Mesendoderm (in vitro differentiated cells): ENCODE data around the gene MBNL1.

Experiments
- DNase-seq: peaks from one replicate; pipeline ENCODE4 v3.0.0; 2013
- H2AK5ac ChIP-seq: 2 replicates; pipeline ENCODE4 v1.6.1; 2013; ENCODE audit warnings: low read length, inconsistent platforms
- H2BK120ac ChIP-seq: 2 replicates; pipeline ENCODE4 v1.6.1; 2013; ENCODE audit warnings: low read depth, mild to moderate bottlenecking, low read length, moderate library complexity, mixed read lengths
- H2BK15ac ChIP-seq: replicated peaks from 2 replicates; pipeline ENCODE4 v1.6.1; 2013; ENCODE audit warnings: low read depth, mild to moderate bottlenecking, moderate library complexity
- H2BK5ac ChIP-seq: 2 replicates; pipeline ENCODE4 v1.6.1; 2013; ENCODE audit warnings: low read length, inconsistent platforms
- H3K18ac ChIP-seq: 2 replicates; pipeline ENCODE4 v1.6.1; 2013; ENCODE audit warnings: mild to moderate bottlenecking, low read length, mixed read lengths
- H3K23ac ChIP-seq: one replicate; pipeline ENCODE4 v1.6.1; 2013; ENCODE audit warnings: low read length
- H3K27ac ChIP-seq: 2 replicates; pipeline ENCODE4 v1.5.1; 2013; ENCODE audit warnings: low read depth, mild to moderate bottlenecking, inconsistent platforms, low read length, moderate library complexity
- H3K27me3 ChIP-seq: 2 replicates; pipeline ENCODE4 v1.6.1; 2013; ENCODE audit warnings: low read length, control low read depth, mild to moderate bottlenecking, inconsistent platforms; ENCODE audit not compliant: insufficient read depth, poor library complexity
- H3K36me3 ChIP-seq: 2 replicates; pipeline ENCODE4 v1.6.1; 2013; ENCODE audit warnings: low read length, inconsistent platforms; ENCODE audit not compliant: control insufficient read depth, insufficient read depth
- H3K4ac ChIP-seq: one replicate; pipeline ENCODE4 v1.6.1; 2013; ENCODE audit warnings: low read depth, mild to moderate bottlenecking, low read length, moderate library complexity
- H3K4me1 ChIP-seq: 2 replicates; pipeline ENCODE4 v1.6.1; 2013; ENCODE audit warnings: low read depth, low read length, inconsistent platforms; ENCODE audit not compliant: control insufficient read depth
- H3K4me2 ChIP-seq: 2 replicates; pipeline ENCODE4 v1.6.1; 2013; ENCODE audit warnings: low read length
- H3K4me3 ChIP-seq: 2 replicates; pipeline ENCODE4 v1.5.1; 2013; ENCODE audit warnings: mild to moderate bottlenecking, low read length
- H3K56ac ChIP-seq: one replicate; pipeline ENCODE4 v1.6.1; 2013; ENCODE audit warnings: low read length
- H3K79me1 ChIP-seq: 2 replicates; pipeline ENCODE4 v1.6.1; 2013; ENCODE audit warnings: low read length, inconsistent platforms
- H3K79me2 ChIP-seq: 2 replicates; pipeline ENCODE4 v1.6.1; 2013; ENCODE audit warnings: mild to moderate bottlenecking, low read length; ENCODE audit not compliant: control insufficient read depth, insufficient read depth
- H3K9ac ChIP-seq: 2 replicates; pipeline ENCODE4 v1.6.1; 2013; ENCODE audit warnings: low read length, inconsistent platforms
- H4K5ac ChIP-seq: one replicate; pipeline ENCODE4 v1.6.1; 2013; ENCODE audit warnings: low read length
- H4K8ac ChIP-seq: one replicate; pipeline ENCODE4 v1.6.1; 2013; ENCODE audit warnings: low read depth, mild to moderate bottlenecking, control low read depth, low read length, moderate library complexity
- whole genome bisulfite sequencing: extraction: QIAGEN DNeasy Blood & Tissue Kit; methylation state at CpG from one replicate; pipeline ENCODE4 v1.1.7; 2013; ENCODE audit warnings: low lambda C conversion rate, missing lambda C conversion rate; ENCODE audit not compliant: insufficient coverage; ENCODE audit errors: extremely low coverage; 5-methylcytosine and 5-hydroxymethylcytosine counted together

MBNL1 gene

DNA sequence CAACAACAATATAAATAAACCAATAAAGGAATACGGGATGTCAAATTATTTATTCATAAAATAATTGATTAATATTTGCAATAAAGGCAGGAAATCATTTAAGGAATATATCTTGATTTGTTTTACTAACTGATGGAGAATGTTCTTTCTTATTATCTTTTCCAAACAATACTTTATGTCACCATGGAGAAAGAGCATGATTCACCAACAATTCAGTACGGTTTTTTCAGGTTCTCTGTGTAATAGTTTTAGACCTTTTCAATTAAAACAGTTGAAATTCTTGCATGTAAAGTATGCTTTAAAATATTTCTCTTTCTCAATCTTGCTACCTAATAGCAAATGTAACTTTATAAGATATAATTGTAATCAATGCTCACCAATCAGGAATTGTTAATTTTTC lies 41.7 kb upstream of the MBNL1 start:
- H2AK5ac ChIP-seq = no peak overlapping the region
- H4K5ac ChIP-seq = no peak overlapping the region
- H3K4me2 ChIP-seq = no peak overlapping the region
- no peak overlapping the region for H3K4ac ChIP-seq
- H2BK5ac ChIP-seq = no peak overlapping the region
- no CpG with 5 or more reads among the region's 2 CpGs for WGBS
- no peak overlapping the region for H3K27ac ChIP-seq
- no peak overlapping the region for H3K18ac ChIP-seq
- no peaks in the 10 kb centered on the region for H3K4me1 ChIP-seq
- no peak overlapping the region for H2BK15ac ChIP-seq
- no peak overlapping the region for H3K23ac ChIP-seq
- DNase-seq = no peak
- H3K56ac ChIP-seq = no peak overlapping the region
- H3K79me1 ChIP-seq = no peaks in the 10 kb centered on the region
- H4K8ac ChIP-seq = no peak overlapping the region
- no peak overlapping the region for H3K4me3 ChIP-seq
- H3K79me2 ChIP-seq = no peaks in the 10 kb centered on the region
- H3K27me3 ChIP-seq = no peaks in the 10 kb centered on the region
- no peak overlapping the region for H3K9ac ChIP-seq
- no peaks in the 10 kb centered on the region for H3K36me3 ChIP-seq
- H2BK120ac ChIP-seq = no peak overlapping the region

DNA sequence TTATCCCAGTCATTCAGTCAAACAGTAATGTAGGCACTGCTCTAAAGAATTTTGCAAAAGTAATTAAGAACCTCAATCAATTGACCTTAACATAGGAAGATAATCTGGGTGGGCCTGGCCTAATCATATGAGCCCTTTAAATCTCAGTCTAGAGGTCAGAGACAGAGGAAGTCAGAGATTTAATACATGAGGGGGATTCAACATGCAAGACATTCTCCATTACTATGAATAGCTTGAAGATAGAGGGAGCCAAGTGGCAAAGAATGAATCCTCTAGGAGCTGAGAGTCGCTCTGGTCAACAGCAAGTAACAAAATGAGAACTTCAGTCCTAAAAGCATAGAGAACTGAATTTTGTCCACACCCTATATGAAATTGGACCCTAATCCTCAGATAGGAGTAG lies 39.0 kb upstream of the MBNL1 start:
- Histone ChIP-seq H3K4me1 (no peaks in the 10 kb centered on the region), H3K27ac (no peak overlapping the region), H3K4me2 (no peak overlapping the region)

DNA sequence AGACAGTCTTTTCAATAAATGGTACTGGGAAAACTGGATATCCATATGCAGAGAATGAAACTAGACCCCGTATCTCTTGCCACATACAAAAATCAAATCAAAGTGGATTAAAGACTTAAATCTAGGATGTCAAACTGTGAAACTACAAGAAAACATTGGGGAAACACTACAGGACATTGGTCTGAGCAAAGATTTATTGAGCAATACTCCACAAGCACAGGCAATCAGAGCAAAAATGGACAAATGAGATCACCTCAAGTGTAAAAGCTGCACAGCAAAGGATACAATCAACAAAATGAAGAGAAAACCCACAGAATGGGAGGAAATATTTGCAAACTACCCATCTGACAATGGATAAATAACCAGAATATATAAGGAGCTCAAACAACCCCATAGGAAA lies 38.4 kb upstream of the MBNL1 start:
- Histone ChIP-seq H3K79me1 (no peaks in the 10 kb centered on the region), H3K4me2 (no peak overlapping the region), H3K4me1 (no peaks in the 10 kb centered on the region), H3K27me3 (no peaks in the 10 kb centered on the region), H3K9ac (no peak overlapping the region), H2AK5ac (no peak overlapping the region), H3K4ac (no peak overlapping the region), H4K5ac (no peak overlapping the region), H2BK5ac (no peak overlapping the region), H2BK120ac (no peak overlapping the region), H2BK15ac (no peak overlapping the region), H3K23ac (no peak overlapping the region), H3K18ac (no peak overlapping the region), H3K79me2 (no peaks in the 10 kb centered on the region), H3K27ac (no peak overlapping the region), H3K4me3 (no peak overlapping the region), H3K36me3 (no peaks in the 10 kb centered on the region), H3K56ac (no peak overlapping the region), H4K8ac (no peak overlapping the region)
- DNase-seq = no peak
- no CpG with 5 or more reads among the region's 1 CpG for WGBS

More for the DNA sequence above, 39.0 kb upstream of the MBNL1 start:
- Histone ChIP-seq H3K79me2 (no peaks in the 10 kb centered on the region), H3K27me3 (no peaks in the 10 kb centered on the region), H4K8ac (no peak overlapping the region), H3K9ac (no peak overlapping the region), H3K4ac (no peak overlapping the region), H2BK120ac (no peak overlapping the region), H3K23ac (no peak overlapping the region), H4K5ac (no peak overlapping the region), H2BK15ac (no peak overlapping the region), H3K18ac (no peak overlapping the region), H3K79me1 (no peaks in the 10 kb centered on the region), H3K56ac (no peak overlapping the region), H2BK5ac (no peak overlapping the region), H3K4me3 (no peak overlapping the region), H2AK5ac (no peak overlapping the region), H3K36me3 (no peaks in the 10 kb centered on the region)
- no CpG with 5 or more reads among the region's 1 CpG for WGBS
- DNase-seq = peak; percentile 15

GRCh38 chr3:152232001-152232400 lies 36.7 kb upstream of the MBNL1 start:
- H3K4me2 ChIP-seq = no peak overlapping the region
- H3K9ac ChIP-seq = no peak overlapping the region
- no peak overlapping the region for H4K8ac ChIP-seq
- no peaks in the 10 kb centered on the region for H3K79me2 ChIP-seq
- WGBS = no CpG with 5 or more reads among the region's 1 CpG
- H3K4me1 ChIP-seq = no peaks in the 10 kb centered on the region
- H3K27ac ChIP-seq = no peak overlapping the region
- no peak overlapping the region for H2BK120ac ChIP-seq
- no peak overlapping the region for H3K56ac ChIP-seq
- no peaks in the 10 kb centered on the region for H3K27me3 ChIP-seq
- no peak overlapping the region for H3K4me3 ChIP-seq
- no peak overlapping the region for H4K5ac ChIP-seq
- H3K23ac ChIP-seq = no peak overlapping the region
- H3K4ac ChIP-seq = no peak overlapping the region
- H2BK5ac ChIP-seq = no peak overlapping the region
- no peak overlapping the region for H3K18ac ChIP-seq
- no peaks in the 10 kb centered on the region for H3K36me3 ChIP-seq
- no peaks in the 10 kb centered on the region for H3K79me1 ChIP-seq
- no peak overlapping the region for H2AK5ac ChIP-seq
- no peak for DNase-seq
- no peak overlapping the region for H2BK15ac ChIP-seq

- Histone ChIP-seq H4K5ac (no peak overlapping the region), H3K4me1 (no peaks in the 10 kb centered on the region), H3K18ac (no peak overlapping the region), H3K23ac (no peak overlapping the region), H2AK5ac (no peak overlapping the region), H3K4ac (no peak overlapping the region), H3K4me3 (no peak overlapping the region), H3K4me2 (no peak overlapping the region), H3K9ac (no peak overlapping the region), H3K36me3 (no peaks in the 10 kb centered on the region), H3K27me3 (no peaks in the 10 kb centered on the region), H2BK15ac (no peak overlapping the region), H3K56ac (no peak overlapping the region), H3K79me2 (no peaks in the 10 kb centered on the region), H3K27ac (no peak overlapping the region), H2BK5ac (no peak overlapping the region), H4K8ac (no peak overlapping the region), H3K79me1 (no peaks in the 10 kb centered on the region), H2BK120ac (no peak overlapping the region)
- no CpG with 5 or more reads among the region's 2 CpGs for WGBS
- DNase-seq = no peak
Measured at GRCh38 chr3:152232679-152233078, 36.0 kb upstream of the MBNL1 start.

DNA sequence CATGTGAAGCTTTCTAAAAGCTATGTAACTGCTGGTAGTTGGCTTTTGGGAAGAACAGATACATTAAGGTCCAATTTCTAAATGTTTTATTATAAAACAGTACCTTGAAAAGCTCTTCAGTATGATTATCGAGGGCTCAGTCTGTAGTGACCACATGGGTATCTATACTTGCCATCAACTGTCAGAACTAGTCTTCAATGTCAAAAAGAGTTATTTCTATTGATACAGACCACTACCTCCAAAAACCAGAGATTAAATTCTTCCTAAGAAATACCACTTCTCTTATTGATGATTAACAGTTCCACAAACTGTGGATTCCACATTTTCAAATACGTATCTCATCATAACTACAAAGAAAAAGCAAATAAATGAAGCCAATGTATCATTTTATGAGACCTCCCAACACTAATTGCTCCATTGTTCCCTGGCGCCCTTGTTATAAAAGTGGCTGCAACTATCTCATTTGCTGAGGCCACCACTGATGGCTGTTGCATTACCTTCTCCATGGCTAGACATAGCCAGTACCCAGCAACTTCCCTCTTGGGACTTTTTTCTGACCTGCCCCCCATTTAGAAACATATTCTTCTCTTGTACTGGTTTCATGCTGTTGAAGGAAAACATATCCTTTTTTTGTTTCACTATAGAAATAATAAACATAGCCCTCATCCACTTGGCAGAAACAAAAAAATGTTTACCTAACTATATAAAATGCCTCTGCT lies 33.9 kb upstream of the MBNL1 start:
- Histone ChIP-seq H3K56ac (no peak overlapping the region), H4K8ac (no peak overlapping the region)
- 100% methylated on average over 1 of the region's 3 CpGs for WGBS

More for the DNA sequence above, 33.9 kb upstream of the MBNL1 start:
- no peak overlapping the region for H3K4me2 ChIP-seq
- no peaks in the 10 kb centered on the region for H3K79me2 ChIP-seq
- H3K27ac ChIP-seq = no peak overlapping the region
- no peaks in the 10 kb centered on the region for H3K79me1 ChIP-seq
- no peak overlapping the region for H3K4me3 ChIP-seq
- H3K4ac ChIP-seq = no peak overlapping the region
- no peak overlapping the region for H2BK5ac ChIP-seq
- H3K18ac ChIP-seq = no peak overlapping the region
- H3K27me3 ChIP-seq = no peaks in the 10 kb centered on the region
- no peaks in the 10 kb centered on the region for H3K4me1 ChIP-seq
- H2AK5ac ChIP-seq = no peak overlapping the region
- no peak overlapping the region for H2BK15ac ChIP-seq
- H2BK120ac ChIP-seq = no peak overlapping the region
- no peak for DNase-seq
- no peak overlapping the region for H3K23ac ChIP-seq
- no peaks in the 10 kb centered on the region for H3K36me3 ChIP-seq
- H4K5ac ChIP-seq = no peak overlapping the region
- no peak overlapping the region for H3K9ac ChIP-seq
